MM.1S (cell line): Measurements from ENCODE around the gene MAB21L4.

Experiments
- CTCF ChIP-seq: fragments of 300-600 bp; sonication (generic); IDR thresholded peaks from 2 replicates; pipeline ENCODE4 v1.5.1; 2016; ENCODE audit warnings: antibody characterized with exemption, low read length, mixed read lengths
- EZH2phosphoT487 ChIP-seq: fragments of 300-600 bp; sonication (generic); IDR thresholded peaks from 2 replicates; pipeline ENCODE4 v1.6.1; 2018; ENCODE audit warnings: antibody characterized with exemption, low read length

- no peak for TF ChIP-seq CTCF
- TF ChIP-seq EZH2phosphoT487 = no peak
Measured at GRCh38 chr2:240894006-240894405, 1.9 kb downstream of the MAB21L4 start.
